OCI-LY3 (cell line): ENCODE data around the gene BCO2.
A peak's percentile ranks its signal among the peaks of the same experiment; 100 is the strongest.

ENCODE experiments used
- H2AFZ ChIP-seq: fragments of 200-600, 300-600 bp; shearing (Covaris generic); 2 replicates; pipeline ENCODE4 v1.6.0; 2014; ENCODE audit warnings: antibody characterized with exemption, low read depth, low read length
- H3K27ac ChIP-seq: fragments of 200-600, 300-600 bp; sonication (generic); 2 replicates; pipeline ENCODE4 v1.5.1; 2014; ENCODE audit warnings: mild to moderate bottlenecking, low read length, moderate library complexity, mixed read lengths
- H3K27me3 ChIP-seq: fragments of 200-600, 300-600 bp; sonication (generic); 2 replicates; pipeline ENCODE4 v1.6.1; 2014; ENCODE audit warnings: low read depth, low read length, mixed read lengths
- H3K36me3 ChIP-seq: fragments of 200-600, 300-600 bp; sonication (generic); replicated peaks from 2 replicates; pipeline ENCODE3; 2014; ENCODE audit warnings: low read depth, low read length, mixed read lengths
- H3K4me1 ChIP-seq: fragments of 300-600, 200-600 bp; sonication (generic); 2 replicates; pipeline ENCODE4 v1.6.1; 2014; ENCODE audit warnings: low read length, mixed read lengths
- H3K4me2 ChIP-seq: fragments of 200-600, 300-600 bp; sonication (generic); 2 replicates; pipeline ENCODE4 v1.6.1; 2014; ENCODE audit warnings: low read length, mixed read lengths
- H3K4me3 ChIP-seq: fragments of 300-600, 200-600 bp; sonication (generic); 2 replicates; pipeline ENCODE4 v1.5.1; 2014; ENCODE audit warnings: antibody characterized with exemption, mild to moderate bottlenecking, low read length, moderate library complexity
- H3K79me2 ChIP-seq: fragments of 300-600, 200-600 bp; shearing (Covaris generic); 2 replicates; pipeline ENCODE4 v1.6.1; 2014; ENCODE audit warnings: mild to moderate bottlenecking, low read length, mixed read lengths
- H3K9ac ChIP-seq: fragments of 300-600, 200-600 bp; shearing (Covaris generic); 2 replicates; pipeline ENCODE4 v1.6.0; 2014; ENCODE audit warnings: mild to moderate bottlenecking, low read length, moderate library complexity
- H3K9me3 ChIP-seq: fragments of 200-600, 300-600 bp; shearing (Covaris generic); 2 replicates; pipeline ENCODE4 v1.6.1; 2014; ENCODE audit warnings: low read length, mixed read lengths; ENCODE audit not compliant: insufficient read depth
- H4K20me1 ChIP-seq: fragments of 200-600, 300-600 bp; sonication (generic); 2 replicates; pipeline ENCODE4 v1.6.1; 2016; ENCODE audit warnings: low read length, mixed read lengths; ENCODE audit not compliant: insufficient read depth
- CTCF ChIP-seq: fragments of 200-600, 300-600 bp; sonication (generic); IDR thresholded peaks from 2 replicates; pipeline ENCODE4 v1.5.1; 2014; ENCODE audit warnings: antibody characterized with exemption, low read length, low read depth
- EZH2phosphoT487 ChIP-seq: fragments of 200-600 bp; shearing (Covaris generic); IDR thresholded peaks from 2 replicates; pipeline ENCODE4 v1.6.1; 2018; ENCODE audit warnings: antibody characterized with exemption, mixed run types, low read depth

The BCO2 gene

GRCh38 chr11:112174789-112175598 lies at the start of gene BCO2:
Gene BCO2, plus strand, starts transcription at chr11:112175512. Its CDS starts 90 bp downstream, at chr11:112175602.
- Histone ChIP-seq H4K20me1 (no peaks in the 10 kb centered on the region), H3K36me3 (no peaks in the 10 kb centered on the region), H3K9ac (no peak within 1 kb of the TSS), H2AFZ (no peak within 1 kb of the TSS), H3K79me2 (no peaks in the 10 kb centered on the region), H3K4me3 (peak within 1 kb of the TSS; percentile 68), H3K4me1 (peaks cover 43% of the 10 kb centered on the region), H3K9me3 (no peaks in the 10 kb centered on the region), H3K27me3 (peaks cover 55% of the 10 kb centered on the region), H3K27ac (no peak within 1 kb of the TSS), H3K4me2 (peak within 1 kb of the TSS; percentile 69)
- TF ChIP-seq CTCF (peak; percentile 95), EZH2phosphoT487 (no peak)

DNA sequence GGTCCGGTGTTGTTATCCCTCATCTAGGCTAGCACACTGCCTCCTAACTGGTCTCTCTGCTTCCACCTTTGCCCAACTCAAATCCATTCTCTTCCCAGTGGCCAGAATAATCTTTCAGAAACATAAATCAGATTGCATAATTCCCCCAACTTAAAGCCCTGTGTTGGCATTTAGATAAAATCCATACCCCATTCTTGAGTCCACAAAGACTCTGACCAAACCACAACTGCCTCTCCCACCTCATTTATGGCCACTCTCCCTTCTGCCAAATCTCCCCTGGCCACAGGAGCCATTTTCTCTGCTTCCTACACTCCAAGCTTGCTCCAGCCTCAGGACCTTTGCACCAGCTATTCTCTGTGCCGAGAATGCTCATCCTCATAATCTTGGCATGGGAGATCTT lies 48.3 kb upstream of the BCO2 start:
- no peaks in the 10 kb centered on the region for H4K20me1 ChIP-seq
- no peaks in the 10 kb centered on the region for H3K27me3 ChIP-seq
- H3K9ac ChIP-seq = no peak overlapping the region
- H3K36me3 ChIP-seq = no peaks in the 10 kb centered on the region
- no peak overlapping the region for H3K27ac ChIP-seq
- H3K4me1 ChIP-seq = peaks cover 13% of the 10 kb centered on the region
- no peak for TF ChIP-seq CTCF
- TF ChIP-seq EZH2phosphoT487 = no peak
- no peak overlapping the region for H2AFZ ChIP-seq
- no peak overlapping the region for H3K4me3 ChIP-seq
- H3K79me2 ChIP-seq = no peaks in the 10 kb centered on the region
- no peak overlapping the region for H3K4me2 ChIP-seq
- H3K9me3 ChIP-seq = no peaks in the 10 kb centered on the region

- no peak for TF ChIP-seq EZH2phosphoT487
- no peak for TF ChIP-seq CTCF
- no peak overlapping the region for H3K4me2 ChIP-seq
- H3K4me1 ChIP-seq = peaks cover 13% of the 10 kb centered on the region
- H3K27ac ChIP-seq = no peak overlapping the region
- H3K36me3 ChIP-seq = no peaks in the 10 kb centered on the region
- H4K20me1 ChIP-seq = no peaks in the 10 kb centered on the region
- no peak overlapping the region for H3K4me3 ChIP-seq
- H3K9ac ChIP-seq = no peak overlapping the region
- no peaks in the 10 kb centered on the region for H3K27me3 ChIP-seq
- H2AFZ ChIP-seq = no peak overlapping the region
- no peaks in the 10 kb centered on the region for H3K79me2 ChIP-seq
- no peaks in the 10 kb centered on the region for H3K9me3 ChIP-seq
Measured at GRCh38 chr11:112128483-112129121, 46.7 kb upstream of the BCO2 start.

DNA sequence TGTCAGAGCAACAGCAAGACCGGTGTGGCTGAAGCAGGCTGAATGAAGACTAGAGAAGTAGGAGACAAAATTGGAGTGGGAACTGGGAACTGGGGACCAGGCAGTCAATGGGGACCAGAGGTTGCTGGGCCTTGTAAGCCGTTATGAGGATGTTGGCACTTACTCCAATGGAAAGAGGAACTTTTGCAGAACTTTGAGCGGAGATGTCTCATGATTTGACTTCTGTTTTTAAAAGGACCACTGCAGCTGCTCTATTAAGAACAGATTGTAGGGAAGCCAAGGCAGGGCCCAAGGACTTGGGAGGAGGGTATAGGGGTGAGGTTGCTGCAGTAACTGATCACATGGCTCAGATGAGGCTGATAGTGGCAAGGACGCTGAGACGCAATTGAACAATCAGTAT lies 45.7 kb upstream of the BCO2 start:
- Histone ChIP-seq H3K4me2 (peak overlapping the region; percentile 4; the same call in 1 of the 2 replicates), H2AFZ (no peak overlapping the region), H3K27me3 (no peaks in the 10 kb centered on the region), H3K4me1 (peaks cover 13% of the 10 kb centered on the region), H3K9ac (no peak overlapping the region), H4K20me1 (no peaks in the 10 kb centered on the region), H3K9me3 (no peaks in the 10 kb centered on the region), H3K4me3 (no peak overlapping the region), H3K27ac (no peak overlapping the region), H3K36me3 (no peaks in the 10 kb centered on the region), H3K79me2 (no peaks in the 10 kb centered on the region)
- TF ChIP-seq EZH2phosphoT487 (no peak), CTCF (no peak)
